Neural crest cell (in vitro differentiated cells): ENCODE results near the gene CYP26B1. TPM values are rescaled to one million over a fixed set of nuclear protein-coding genes. Genes with fewer than 3 reads are reported as not detected.

ENCODE experiments used
- DNase-seq: peaks from one replicate; pipeline ENCODE4 v3.0.0; 2021; ENCODE audit warnings: low read depth, mixed read lengths, low spot score
- H3K27ac Mint-ChIP-seq: one replicate; pipeline ENCODE4 v1.8.0; 2021; ENCODE audit warnings: mild to moderate bottlenecking, mixed read lengths; ENCODE audit not compliant: unreplicated experiment
- H3K27me3 Mint-ChIP-seq: 2 replicates; pipeline ENCODE4 v1.8.0; 2021; ENCODE audit warnings: low read depth, mild to moderate bottlenecking, mixed read lengths
- H3K36me3 Mint-ChIP-seq: 2 replicates; pipeline ENCODE4 v1.8.0; 2021; ENCODE audit warnings: low read depth, mild to moderate bottlenecking, mixed read lengths
- H3K4me1 Mint-ChIP-seq: 2 replicates; pipeline ENCODE4 v1.8.0; 2021; ENCODE audit warnings: mixed read lengths
- H3K4me3 Mint-ChIP-seq: one replicate; pipeline ENCODE4 v1.8.0; 2021; ENCODE audit warnings: mild to moderate bottlenecking, mixed read lengths
- H3K9me3 Mint-ChIP-seq: 2 replicates; pipeline ENCODE4 v1.8.0; 2021; ENCODE audit warnings: mixed read lengths
- total RNA-seq: library from RNA; stranded (reverse); gene quantifications from 2 replicates; pipeline ENCODE4 v1.2.1, GENCODE V29; 2021
- TF ChIP-seq, protein P1 (sequence below): fragments of 200-600 bp; sonication (generic); conservative IDR thresholded peaks from 2 replicates; pipeline ENCODE4 v1.5.0; 2021; ENCODE audit warnings: antibody characterized with exemption, mild to moderate bottlenecking

Gene CYP26B1
- total RNA-seq, 1 donor from 2014 or later: 16.4 TPM

DNA sequence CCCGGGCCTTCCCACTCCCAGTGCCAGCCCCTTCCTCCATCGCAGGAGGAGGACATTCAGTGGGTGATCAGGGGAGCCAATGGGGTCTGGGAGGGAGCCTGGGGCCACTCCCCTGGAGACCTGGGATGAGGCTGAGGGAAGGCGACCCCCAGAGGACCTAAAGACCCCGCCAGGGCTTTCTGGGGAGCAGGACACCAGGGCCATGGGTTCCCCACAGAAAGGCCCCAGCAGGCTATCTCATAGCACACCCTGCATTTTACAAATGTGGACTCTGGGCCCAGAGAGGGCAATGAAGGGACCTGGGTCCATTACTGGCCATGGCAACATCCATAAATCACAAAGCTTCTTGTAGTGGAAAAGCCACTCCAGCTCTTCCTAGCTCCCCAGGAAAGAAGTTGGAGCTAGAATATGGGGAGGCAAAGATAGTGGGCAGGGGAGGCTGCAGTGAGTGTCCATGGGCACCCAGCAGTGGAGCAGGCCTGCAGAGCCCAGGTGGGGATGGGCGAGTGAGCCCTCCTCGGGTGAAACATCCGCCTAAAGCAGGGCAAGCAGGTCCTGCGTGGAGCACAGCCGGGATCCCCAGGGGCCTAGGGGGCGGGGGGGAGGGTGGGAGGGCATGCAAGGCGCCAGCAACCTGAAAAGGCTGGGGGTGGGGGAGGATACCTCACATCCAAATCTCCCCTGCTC, 13.8 kb downstream of the CYP26B1 start:
- Mint-ChIP-seq H3K27ac (no peak overlapping the region), H3K4me1 (peaks cover 17% of the 10 kb centered on the region), H3K36me3 (no peaks in the 10 kb centered on the region), H3K27me3 (peaks cover 33% of the 10 kb centered on the region), H3K9me3 (no peaks in the 10 kb centered on the region), H3K4me3 (no peak overlapping the region)
- TF ChIP-seq, protein P1, sequence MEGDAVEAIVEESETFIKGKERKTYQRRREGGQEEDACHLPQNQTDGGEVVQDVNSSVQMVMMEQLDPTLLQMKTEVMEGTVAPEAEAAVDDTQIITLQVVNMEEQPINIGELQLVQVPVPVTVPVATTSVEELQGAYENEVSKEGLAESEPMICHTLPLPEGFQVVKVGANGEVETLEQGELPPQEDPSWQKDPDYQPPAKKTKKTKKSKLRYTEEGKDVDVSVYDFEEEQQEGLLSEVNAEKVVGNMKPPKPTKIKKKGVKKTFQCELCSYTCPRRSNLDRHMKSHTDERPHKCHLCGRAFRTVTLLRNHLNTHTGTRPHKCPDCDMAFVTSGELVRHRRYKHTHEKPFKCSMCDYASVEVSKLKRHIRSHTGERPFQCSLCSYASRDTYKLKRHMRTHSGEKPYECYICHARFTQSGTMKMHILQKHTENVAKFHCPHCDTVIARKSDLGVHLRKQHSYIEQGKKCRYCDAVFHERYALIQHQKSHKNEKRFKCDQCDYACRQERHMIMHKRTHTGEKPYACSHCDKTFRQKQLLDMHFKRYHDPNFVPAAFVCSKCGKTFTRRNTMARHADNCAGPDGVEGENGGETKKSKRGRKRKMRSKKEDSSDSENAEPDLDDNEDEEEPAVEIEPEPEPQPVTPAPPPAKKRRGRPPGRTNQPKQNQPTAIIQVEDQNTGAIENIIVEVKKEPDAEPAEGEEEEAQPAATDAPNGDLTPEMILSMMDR: no peak
- DNase-seq: no peak

DNA sequence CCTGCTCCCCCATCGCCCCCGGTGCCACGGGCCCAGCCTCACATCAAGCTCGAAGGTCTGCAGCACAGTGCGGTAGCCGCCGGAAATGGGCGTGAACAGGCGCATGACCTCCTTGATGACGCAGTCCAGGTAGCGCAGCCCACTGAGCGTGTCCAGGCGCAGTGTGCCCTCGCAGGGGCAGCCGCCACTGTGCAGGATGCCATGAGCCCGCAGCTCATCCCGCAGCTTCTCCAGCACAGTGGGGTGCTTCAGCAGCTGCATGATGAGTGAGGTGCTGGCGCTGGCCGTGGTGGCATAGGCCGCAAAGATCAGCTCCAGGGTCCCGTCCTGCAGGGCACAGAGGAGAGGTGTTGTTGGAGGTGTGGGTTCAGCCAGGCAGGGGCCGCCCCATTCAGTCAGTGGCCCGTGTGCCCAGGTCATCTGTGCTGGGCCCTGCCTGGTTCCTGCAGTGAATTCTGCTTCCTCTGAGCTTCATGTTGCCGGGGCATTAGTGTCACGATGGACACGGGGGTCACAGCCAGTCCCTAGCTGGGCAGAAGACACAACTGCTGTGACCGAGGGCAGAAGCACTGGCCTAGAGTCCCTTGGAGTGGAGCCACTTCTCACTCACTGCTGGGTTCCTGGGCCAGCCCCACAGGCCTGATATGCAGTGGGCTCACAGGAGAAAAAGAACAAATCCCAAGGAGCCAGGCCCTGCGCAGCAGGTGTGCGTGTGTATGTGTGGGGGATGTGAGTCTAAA, 14.5 kb downstream of the CYP26B1 start:
- no peak overlapping the region for H3K4me3 Mint-ChIP-seq
- H3K27me3 Mint-ChIP-seq: peaks cover 32% of the 10 kb centered on the region

DNA sequence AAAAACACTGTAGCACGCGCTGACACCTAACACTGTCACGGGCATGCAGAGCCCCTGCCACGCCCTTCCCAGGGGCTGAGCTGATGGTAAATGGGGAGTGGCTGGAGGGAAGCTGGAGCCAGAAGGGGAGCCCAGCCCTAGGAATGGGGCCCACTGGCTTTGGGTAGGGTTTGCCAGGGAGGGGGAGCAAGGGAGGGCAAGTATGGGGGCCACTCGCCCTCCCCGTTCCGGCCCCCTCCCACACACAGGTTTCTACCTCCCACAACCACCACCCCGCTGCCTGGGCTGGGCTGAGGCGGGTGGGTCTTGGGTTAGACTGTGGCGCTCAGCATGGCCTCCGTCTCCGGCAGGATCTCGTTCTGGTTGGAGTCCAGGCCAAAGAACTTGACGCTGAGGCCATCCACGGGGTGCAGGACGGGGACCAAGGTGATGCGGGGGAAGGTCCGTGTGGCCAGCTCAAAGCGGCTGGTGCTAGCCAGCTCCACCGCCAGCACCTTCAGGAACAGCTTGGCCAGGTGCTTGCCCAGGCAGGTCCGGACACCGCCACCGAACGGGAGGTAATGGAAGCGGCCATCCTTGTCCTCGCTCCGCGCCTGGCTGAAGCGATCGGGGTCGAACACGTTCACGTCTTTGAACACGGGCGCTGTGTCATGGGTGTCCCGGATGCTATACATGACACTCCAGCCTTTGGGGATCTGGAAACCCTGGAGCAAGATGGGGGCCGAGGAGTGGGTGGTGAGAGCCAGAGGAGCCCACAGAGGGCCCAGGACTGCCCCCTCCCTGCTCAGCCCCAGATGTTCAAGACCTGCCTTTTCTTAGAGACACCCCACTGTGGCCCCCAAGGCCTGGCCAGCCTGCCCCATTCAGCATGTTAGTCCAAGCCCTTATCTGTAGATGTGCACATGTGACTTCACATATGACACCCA, 15.5 kb downstream of the CYP26B1 start:
- Mint-ChIP-seq H3K4me3 (no peak overlapping the region), H3K27me3 (peaks cover 32% of the 10 kb centered on the region), H3K9me3 (no peaks in the 10 kb centered on the region), H3K36me3 (no peaks in the 10 kb centered on the region), H3K4me1 (peaks cover 14% of the 10 kb centered on the region), H3K27ac (no peak overlapping the region)
- DNase-seq: no peak
- TF ChIP-seq, protein P1: no peak

More for the DNA sequence above, 14.5 kb downstream of the CYP26B1 start:
- Mint-ChIP-seq H3K9me3 (no peaks in the 10 kb centered on the region), H3K4me1 (peaks cover 17% of the 10 kb centered on the region), H3K27ac (no peak overlapping the region), H3K36me3 (no peaks in the 10 kb centered on the region)
- TF ChIP-seq, protein P1: no peak
- DNase-seq: no peak

DNA sequence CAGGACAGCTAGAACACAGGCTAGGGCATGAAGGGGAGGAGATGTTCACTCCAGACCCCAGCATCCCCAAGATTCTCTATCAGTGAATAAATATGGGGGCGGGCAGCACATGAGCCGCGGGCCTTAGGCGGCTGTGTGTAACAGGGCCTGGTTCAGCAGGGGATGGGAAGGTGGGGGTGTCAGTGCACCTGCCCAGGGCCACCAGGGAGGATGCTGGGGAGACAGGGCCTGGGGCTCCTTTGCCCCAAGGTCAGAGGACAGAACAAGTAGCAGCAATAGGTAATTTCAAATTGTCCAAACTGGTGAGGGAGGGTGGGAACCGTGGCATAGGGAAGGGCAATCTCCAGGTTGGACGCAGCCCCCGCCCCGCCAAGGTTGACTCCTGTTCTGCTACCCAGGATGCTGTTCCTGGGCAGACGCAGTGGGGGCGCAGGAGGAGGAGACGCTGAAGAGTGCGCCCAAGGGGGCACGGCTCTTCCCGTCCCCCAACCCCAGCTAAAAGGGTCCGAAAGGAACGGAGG, 16.2 kb downstream of the CYP26B1 start:
- H3K9me3 Mint-ChIP-seq: no peaks in the 10 kb centered on the region
- H3K27ac Mint-ChIP-seq: no peak overlapping the region
- H3K4me3 Mint-ChIP-seq: no peak overlapping the region
- TF ChIP-seq, protein P1: no peak
- H3K4me1 Mint-ChIP-seq: peaks cover 9% of the 10 kb centered on the region
- H3K36me3 Mint-ChIP-seq: no peaks in the 10 kb centered on the region
- no peak for DNase-seq
- H3K27me3 Mint-ChIP-seq: peaks cover 31% of the 10 kb centered on the region
